ENCODE data around the gene SDCCAG8.

DNA sequence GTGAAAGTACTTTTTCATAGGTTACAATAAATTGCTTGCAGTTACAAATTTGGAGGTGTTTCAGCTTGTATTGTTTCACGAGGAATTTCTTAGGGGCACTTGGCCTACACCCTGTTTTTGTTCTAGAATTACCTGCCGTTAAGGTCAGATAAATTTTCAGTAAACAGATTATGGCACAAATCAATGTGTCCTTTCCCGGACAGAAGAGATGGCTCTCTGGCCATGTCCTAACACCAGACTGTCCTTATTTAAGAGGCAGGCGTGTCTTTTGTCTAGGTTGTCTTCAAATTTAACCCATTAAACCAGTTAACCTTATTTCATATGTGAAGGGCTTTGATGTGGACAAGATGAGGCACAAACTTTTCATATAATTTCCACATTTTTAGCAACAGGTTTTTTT is 243.4 kb downstream of the SDCCAG8 start:
- TF ChIP-seq, protein P1, sequence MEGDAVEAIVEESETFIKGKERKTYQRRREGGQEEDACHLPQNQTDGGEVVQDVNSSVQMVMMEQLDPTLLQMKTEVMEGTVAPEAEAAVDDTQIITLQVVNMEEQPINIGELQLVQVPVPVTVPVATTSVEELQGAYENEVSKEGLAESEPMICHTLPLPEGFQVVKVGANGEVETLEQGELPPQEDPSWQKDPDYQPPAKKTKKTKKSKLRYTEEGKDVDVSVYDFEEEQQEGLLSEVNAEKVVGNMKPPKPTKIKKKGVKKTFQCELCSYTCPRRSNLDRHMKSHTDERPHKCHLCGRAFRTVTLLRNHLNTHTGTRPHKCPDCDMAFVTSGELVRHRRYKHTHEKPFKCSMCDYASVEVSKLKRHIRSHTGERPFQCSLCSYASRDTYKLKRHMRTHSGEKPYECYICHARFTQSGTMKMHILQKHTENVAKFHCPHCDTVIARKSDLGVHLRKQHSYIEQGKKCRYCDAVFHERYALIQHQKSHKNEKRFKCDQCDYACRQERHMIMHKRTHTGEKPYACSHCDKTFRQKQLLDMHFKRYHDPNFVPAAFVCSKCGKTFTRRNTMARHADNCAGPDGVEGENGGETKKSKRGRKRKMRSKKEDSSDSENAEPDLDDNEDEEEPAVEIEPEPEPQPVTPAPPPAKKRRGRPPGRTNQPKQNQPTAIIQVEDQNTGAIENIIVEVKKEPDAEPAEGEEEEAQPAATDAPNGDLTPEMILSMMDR (IDR thresholded peaks at IDR 0.05; ENCODE audit: low read depth, low read length), result no peak
- no peak for TF ChIP-seq EZH2phosphoT487 (IDR thresholded peaks at IDR 0.05; ENCODE audit: low read depth)
